NCI-H187 (cell line): Measurements from ENCODE around the gene HDAC4.

Source experiments
- DNase-seq, 2 experiments: peaks; one replicate each; lab custom pipeline; 2025; lab: John Stamatoyannopoulos, UW

HDAC4 gene

DNA sequence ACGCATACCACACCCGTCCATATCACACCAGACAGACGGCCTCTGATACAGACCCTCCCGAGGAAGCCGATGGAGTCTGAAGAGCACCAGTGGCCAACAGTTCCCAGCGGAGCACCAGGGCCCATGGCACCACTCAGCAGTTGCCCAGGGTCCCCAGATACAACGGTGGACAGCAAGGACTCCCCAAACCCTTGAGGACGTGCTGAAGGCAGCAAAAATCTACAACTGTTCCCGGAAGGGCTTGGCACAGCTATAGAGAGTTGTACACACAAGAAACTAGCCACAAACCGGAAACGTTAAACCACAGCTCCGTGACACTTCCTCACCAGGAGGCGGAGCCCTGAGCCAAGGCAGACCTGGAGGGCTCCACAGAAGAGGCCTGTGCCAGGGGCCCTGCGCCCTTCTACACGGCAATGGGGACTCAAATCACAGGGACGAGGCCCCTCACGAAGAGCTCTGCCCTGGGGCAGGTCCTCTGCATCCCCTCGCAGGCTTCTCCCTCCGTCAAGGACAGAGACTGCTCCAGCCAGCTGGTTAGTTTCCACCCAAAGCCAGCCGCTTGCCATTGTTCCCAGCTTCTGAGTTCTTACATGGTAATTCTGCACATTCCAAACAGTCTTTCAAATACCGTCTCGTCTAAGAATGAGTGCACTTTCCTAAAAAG is 133.4 kb downstream of the HDAC4 start:
- DNase-seq: no peak

DNA sequence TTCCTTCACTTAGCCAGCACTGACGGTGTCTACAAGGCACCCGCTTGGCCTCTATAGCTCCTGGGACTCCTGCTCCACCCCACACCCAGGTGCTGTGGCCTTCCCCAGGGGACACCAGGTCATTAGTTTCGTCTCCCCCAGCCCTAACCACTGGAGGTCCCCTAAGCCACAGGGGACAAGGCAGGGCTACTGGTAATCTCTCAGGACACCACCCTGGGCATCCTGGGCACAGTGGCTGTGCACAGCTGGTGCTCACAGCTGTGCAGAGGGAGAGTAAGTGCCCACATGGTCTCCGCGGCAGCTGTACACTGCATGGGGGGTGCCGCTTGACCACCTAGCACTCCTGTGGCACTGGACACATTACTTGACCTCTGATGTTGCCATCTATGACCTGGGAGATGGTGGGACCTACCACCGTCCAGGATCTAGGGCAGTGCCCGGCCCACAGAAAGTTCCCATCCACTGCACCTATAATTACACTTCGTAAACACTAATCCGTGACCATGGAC is 134.0 kb downstream of the HDAC4 start:
- no peak for DNase-seq

DNA sequence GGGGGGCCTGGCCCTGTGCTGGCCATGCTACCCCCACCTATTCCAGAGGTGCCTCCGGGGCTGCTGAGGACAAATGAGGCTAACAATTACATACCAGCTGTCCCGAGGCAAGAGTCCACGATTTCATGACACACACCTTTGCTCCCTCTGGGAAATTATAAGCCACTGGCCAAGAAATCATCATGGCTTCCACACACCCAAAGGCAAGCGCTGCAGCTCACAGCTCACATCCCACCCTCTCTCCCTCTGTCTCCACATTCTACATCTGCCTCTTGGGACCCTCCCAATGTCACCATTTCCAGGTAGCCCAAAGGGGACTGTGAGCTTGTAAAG is 134.4 kb downstream of the HDAC4 start:
- DNase-seq: no peak

DNA sequence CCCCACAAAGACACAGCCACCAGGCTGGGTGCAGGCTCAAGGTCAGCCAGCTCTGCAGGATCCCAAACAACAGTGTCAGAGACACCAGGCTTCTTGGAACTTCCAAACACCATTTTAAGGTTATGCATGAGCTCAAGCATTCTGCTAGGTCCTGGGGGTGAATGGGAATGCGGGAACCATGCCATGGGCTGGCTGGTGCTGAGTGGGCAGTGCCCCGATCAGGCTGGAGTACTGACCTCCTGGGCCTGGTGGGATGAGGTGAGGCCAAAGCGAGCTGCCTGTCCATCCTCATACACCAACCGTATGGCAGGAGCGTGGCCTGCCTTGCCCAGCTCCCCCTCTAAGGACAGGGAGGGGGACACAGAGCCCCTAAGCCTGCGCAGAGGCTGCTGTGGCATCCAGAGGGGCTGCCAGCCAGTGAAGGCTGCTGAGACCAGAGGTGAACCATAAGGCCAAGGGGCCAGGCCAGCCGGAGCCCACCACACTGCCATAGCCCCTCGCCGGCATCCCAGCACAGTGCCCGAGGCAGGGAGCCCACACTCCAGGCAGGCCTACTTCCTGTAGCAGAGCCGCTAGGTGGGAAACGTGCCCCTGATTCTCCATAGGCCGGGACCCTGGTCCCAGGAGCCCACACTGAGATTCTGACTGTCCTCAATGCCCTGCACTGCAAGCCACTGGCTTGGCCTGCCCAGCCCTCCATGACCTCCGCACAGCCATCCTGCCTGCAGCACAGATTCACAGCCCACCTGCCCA is 135.0 kb downstream of the HDAC4 start:
- no peak for DNase-seq

DNA sequence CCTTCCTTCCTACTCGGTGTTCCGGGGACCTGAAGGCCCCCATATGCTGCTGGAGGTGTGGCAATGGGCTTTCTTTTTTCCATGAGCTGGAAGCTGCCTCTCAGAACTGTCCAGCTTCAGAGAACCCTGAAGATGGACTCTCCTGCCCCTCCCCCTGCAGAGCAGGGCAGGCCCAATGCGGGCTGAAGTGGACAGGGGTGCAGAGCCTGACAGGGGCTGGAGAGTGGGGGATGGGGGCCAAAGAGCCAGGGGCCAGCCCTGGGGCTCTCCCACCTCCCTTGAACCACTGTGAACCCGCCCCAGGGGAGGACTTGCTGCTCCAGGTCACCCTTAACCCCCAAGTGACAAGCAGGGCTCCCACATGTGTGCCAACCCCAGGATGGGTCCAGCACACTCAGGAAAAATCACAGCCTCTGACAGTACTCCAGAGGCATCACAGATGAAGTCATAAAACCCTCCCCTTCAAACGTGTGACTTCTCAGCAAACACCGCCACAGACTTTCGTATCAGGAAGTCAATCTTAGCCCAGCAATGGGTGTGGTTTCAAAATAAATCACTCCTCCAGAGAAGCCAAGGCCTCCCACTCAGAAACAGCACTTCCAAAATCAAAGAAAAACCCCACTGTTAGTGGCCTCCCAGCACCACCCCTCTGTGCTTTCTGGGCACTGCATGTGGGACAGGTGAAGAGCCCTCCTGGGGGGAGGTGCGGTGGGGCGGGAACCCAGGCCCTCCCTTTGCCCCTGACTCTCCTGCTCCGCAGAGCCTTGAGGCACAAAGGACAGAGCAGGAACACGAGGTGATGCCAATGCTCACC is 135.8 kb downstream of the HDAC4 start:
- no peak for DNase-seq

DNA sequence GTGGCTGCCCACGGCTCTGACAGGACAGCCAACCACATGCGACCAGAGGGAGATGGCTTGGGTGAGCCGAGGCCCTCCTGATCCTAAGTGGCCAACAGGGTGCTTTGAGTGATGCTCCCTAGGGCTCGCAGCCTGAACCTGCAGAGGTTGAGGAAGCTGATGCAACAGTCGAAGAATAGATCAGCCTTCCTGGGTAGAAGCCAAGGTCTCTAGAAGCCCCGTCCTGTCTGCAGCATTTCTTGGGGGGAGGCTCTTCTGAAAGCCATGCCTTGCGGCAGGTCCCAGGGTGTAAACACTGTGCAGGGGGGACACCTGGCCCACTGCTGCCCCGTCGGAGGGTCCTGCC is 136.4 kb downstream of the HDAC4 start:
- DNase-seq: no peak

DNA sequence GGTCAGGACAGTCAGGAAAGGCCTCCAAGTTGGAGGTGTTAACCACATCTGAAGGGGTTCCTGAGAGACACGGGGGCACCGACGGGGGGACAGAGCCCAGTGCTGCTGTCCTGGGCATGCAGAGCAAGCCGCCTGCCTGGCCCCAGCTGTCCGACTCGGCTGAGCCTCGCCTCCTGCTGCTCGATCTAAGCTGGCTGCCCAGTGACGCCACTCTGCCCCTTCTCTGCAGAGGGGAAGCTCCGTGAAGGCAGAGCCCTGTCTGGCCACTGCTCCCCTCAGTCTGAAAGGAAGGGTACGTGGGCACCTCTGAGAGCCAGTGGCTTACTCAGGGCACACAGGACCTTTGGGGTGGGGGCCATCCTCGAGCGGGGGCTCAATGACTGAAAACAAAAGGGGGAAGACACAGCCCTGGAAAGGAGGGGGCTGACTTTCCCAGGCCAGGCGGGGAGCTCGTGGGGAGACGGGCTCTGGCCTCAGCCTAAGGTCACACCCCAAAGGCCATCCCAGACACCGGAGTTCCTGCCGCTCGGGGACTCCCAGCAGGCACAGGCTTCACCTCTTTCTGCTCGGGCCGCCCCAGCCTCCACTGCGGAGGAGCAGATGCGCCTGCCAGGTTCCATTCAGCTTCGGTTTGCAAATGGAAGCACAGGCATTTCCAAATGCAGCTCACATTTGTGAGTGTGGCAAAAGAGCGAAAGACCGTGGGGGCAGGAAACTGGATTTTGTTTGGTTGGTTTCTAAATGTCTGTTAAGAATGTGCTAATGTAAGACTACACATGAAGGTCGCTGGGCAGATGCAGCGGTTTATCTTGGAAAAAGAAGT is 136.9 kb downstream of the HDAC4 start:
- no peak for DNase-seq

DNA sequence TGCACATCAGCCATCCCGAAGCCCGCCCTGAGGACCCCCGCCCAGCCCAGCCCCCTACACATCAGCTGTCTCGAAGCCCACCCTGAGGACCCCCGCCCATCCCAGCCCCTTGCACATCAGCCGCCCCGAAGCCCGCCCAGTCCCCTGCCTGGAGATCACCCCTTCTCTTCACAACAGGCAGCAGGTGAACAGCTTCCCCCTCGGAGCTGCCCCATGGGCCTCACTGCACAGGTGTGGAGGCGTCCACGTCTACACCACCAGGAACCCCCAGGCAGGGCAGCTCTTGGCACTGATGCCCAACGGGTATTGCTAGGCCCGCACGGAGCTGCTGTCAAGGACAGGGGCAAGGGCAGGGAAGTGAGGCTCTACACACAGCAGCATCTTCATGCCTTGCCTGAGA is 137.6 kb downstream of the HDAC4 start:
- no peak for DNase-seq

DNA sequence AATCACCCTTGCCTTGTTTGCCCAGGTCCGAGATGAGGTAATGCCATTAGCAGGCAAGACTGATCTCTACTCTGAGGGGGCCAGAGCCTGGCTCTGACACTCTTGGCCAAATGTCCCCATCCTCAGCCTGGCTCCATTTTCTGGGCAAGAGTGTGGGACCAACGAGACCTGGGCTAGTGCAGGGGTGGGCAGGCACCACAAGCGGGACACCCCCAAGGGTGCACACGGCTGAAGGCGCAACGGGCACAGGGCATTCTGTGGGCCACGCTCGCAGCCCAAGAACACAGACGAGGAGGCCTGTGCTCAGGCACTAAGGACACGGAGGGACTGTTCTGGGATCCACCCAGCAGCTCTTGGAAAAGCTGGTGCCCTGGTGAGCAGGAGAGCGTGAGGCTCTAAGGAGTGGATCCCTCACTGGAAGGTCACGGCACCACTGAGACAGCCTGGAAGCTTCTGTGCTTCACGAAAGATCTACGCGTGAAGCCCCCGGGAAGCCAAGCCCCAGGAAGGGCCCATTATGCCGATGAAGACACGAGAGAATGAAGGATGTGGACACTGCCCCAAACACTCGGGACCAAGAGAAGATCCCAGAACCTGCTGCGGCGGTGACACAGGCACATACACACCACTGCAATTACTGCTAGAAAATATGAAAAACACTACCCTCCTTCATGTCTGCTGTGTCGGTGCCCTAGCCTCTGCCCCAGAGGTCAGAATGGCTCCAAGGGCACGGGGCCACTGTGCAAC is 138.2 kb downstream of the HDAC4 start:
- no peak for DNase-seq

DNA sequence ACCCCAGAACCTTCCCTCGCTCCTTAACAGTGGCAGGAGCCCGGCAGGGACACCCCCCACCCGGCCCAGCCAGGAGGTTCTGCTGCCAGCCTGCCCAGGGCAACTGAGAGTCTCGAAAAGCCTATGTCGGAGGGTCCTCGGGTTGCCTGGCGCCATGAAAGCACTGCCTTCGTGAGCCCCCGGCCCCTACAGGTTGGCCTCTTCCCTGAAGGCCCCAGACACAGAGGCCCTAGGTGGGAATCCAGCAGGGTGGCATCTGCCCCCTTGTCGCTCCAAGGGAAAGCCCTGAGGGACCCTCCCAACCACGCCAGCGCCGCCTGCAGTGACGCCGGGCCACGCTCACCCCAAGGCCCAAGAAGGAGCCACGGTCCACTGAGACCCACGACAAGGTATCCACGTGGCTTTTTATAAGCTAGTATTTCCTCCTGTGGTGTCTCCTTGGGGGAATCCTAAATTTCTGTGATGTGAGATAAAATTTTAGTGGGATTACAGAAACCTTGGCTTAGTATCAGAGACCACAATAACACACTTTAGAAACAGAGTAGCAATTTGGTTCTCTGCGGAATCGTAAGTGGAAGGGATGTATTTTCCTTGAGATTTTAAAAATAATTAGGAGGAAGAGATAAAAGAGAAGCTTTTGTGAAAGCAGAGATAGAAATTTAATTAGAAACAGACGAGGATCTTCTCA is 138.9 kb downstream of the HDAC4 start:
- DNase-seq: no peak

DNA sequence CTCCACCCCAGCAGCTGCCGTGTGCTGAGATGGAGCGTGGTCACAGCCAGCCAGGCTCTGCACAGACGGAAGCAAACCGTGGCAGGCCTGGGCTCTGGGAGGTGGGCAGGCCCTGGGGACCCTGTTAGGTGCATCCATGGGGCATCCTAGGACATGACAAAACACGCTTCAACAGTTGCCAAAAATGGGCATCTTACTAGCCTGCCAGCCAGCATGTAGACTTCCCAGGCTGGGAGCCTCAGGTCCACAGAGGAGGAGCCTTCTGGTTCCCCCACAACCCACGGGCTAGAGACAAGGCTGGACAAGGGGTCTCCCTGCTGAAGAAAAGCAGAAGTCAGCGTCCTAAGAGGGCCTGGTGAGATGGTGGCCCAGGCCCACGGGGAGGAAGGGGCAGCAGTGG is 139.5 kb downstream of the HDAC4 start:
- DNase-seq: no peak

DNA sequence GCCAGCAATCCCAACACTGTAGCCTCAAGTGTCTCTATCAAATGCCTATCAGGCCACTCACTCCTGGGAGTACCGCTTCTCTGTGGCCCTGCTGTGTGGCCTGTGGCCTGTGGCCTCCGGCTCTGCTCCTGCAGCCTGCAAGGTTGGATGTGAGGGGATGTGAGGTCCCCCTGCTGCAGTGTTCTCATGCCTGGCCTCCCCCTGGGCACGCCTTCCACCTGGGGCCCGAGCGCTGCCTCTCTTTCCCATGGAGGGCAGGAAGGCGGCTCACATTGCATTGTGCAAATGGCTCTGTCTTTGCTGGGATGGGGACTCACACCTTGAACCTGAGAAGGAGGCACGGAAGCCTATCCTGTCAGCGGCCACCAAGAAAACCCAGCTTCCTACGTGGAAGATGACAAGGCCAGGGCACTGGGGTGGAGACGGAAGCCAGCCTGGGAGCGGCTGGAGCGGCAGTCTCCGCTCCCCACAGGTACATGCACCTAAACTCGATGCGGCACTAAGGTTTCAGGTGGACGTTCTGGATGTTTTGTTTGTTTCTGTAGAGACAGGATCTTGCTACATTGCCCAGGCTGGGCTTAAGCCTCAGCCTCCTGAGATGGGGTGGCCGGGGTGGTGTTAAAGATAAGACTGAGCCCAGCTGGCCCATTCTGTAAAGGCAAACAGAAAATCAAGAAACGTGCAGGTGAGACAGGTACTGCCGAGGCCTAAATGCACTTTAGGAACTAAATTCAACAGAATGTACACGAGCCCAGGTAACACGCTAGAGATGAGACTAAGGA is 140.1 kb downstream of the HDAC4 start:
- DNase-seq: no peak

DNA sequence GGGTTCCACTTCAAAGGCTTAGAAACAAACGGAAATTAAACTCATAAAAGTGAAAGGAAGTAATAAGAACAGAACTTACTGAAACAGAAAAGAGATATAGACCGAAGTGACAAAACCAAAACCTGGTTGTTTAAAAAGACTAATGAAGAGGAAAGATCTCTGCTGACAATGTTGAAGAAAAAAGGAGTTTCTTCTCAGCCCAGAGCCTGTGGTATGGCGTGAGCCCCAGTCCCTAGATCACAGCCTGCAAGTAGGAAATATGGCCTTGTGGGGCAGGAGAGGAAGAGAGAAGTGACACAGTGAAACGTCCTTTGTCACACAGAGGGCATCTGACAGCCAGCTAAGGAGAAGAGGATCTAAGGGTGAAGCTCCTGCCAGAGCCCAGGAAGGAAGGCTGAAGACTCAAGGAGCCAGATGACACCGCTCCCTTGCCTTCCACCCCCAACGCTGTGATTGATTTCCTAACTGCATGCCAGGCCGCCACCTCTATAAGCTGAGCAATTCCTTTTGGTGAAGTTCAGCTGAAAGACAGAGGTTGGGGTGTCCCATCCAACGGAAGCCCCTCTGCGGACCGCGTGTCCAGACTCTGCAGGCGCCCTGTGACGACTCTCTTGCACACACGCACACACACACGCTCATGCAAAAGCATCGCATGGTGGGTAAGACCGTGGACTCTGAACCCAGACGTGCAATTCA is 141.1 kb downstream of the HDAC4 start:
- no peak for DNase-seq

DNA sequence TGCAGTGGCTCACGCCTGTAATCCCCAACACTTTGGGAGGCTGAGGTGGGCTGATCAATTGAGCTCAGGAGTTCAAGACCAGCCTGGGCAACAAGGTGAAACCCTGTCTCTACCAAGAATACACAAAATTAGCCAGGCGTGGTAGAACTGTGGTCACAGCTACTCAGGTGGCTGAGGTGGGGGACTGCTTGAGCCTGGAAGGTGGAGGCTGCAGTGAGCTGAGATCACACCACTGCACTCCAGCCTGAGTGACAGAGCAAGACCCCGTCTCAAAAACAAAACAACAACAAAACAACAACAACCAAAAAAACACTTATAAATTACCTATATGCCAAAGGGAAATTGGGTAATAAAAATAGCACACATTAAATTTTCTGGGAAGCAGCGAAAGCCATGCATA is 141.6 kb downstream of the HDAC4 start:
- no peak for DNase-seq

DNA sequence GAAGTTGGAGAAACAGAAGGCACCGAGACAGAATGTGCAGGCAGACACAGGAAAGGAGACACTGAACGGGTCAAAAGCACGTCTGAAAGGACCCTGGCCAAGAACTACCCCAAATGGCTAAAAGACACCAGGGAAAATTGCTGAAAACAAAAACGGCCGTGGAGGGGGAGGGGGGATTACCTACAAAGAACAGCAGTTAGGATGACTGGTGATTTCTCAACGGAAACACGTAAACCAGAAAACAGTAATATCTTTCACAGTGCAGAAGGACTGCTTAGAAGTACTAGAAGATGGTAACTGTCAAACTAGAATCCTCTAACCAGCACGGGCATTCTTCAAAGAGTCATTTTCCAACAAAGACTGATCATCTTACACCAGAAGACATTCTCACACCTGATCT is 142.6 kb downstream of the HDAC4 start:
- DNase-seq: no peak

DNA sequence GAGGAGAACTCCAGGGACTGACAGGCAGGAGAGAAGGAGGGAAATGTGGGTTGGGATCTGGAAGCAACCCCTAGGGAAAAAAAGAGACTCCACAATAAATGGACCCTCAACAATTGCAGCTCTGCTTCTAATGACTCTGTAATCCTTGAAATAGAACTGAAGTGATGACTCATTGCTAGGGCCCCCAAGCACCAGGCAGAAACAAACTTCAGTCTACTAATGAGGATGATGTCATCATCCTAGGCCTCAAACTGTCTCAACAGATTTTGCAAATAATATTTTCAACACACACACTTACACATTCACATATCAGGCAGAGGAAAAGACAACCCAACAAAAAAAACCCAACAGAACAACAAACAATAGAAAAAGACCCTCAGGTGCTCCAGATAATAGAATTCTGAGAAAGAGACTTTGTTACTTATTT is 143.3 kb downstream of the HDAC4 start:
- DNase-seq: no peak

DNA sequence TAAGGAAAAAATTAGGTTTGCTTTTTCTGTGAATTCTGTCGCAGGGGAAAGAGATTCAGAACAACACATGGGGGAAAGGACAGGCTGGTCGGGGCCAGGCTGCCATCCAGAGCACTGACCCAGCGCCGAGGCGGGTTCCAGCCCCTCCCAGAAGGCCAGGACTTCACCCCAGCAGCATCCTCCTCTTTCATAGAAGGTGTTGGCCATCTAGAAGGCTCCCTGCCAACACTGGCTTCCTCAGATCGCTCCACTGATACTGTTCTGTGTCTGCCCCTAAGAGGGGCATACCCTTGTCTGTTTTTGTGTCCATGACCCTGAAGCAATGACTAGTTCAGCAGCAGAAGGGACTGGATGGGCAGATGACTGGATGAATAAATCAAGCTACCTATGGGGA is 144.5 kb downstream of the HDAC4 start:
- no peak for DNase-seq

DNA sequence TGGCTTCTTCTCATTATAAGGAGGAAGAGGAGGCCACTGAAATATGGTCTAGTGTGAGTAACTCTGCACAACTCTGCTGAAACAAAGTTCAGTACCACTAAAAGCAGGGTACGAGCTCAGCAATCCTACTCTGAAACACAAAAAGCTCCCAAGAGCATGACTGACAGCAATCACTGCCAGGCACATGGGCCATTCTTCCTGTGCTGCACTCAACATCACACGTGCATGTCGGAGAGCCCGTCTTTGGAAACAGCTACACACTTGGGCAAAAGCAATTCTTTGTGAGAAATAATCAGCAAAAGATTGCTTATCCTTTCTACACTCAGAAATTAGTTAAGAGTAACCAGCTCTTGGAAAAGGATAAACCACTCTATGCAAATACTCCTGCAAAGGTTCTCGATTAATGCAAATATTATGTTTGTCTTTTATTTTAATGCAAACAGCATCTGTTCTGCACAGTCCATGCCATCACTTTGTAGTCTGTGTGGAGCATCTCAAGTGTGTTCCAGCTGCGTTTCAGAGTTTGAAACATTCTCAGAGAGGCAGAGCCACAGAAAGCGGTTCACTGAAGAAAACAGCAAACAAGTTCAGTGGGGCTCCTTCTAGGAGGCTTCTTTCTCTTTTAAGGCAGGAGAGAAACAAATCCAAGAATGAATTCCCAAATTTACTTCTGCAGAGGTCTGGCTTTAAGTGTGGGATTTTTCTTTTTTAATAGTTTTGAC is 145.0 kb downstream of the HDAC4 start:
- DNase-seq: no peak

DNA sequence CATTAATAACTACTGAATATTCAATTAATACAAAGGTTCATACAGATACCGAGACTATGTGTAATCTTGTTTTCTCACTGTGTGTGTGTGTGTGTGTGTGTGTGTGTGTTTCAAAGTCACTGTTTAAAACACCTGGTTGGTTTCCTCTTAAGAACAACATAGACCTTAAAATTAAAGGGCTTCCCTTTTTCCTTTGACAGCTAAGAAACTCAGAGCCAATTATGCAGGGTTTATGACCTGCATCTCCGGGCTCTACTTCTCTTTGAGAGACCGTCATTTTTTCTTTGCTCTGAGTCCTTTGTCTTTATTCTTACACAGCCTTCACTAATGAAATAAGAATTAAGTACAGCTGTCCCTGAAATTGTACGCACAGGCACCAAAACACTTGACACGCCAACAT is 145.6 kb downstream of the HDAC4 start:
- DNase-seq: no peak
